HK-2 (cell line): ENCODE results near the gene C17orf100.
"Not testable (repeated sequence)": the region's sequence is repeated elsewhere in the genome, so short reads cannot be mapped to it uniquely, and the experiment has no call there.

Experiments used
- DNase-seq: peaks from one replicate; pipeline ENCODE4 v3.0.0-alpha.2; 2018; ENCODE audit not compliant: unreplicated experiment

The C17orf100 gene

GRCh38 chr17:6691958-6692357 is 40.4 kb downstream of the C17orf100 start:
- DNase-seq = not testable (repeated sequence)

GRCh38 chr17:6695051-6695450 is 43.5 kb downstream of the C17orf100 start:
- no peak for DNase-seq

GRCh38 chr17:6695565-6695964 is 44.0 kb downstream of the C17orf100 start:
- no peak for DNase-seq

GRCh38 chr17:6696906-6697305 is 45.3 kb downstream of the C17orf100 start:
- DNase-seq = no peak

- DNase-seq = no peak
Measured at GRCh38 chr17:6698004-6698403, 46.4 kb downstream of the C17orf100 start.

GRCh38 chr17:6699997-6700947 is 48.7 kb downstream of the C17orf100 start:
- no peak for DNase-seq

GRCh38 chr17:6700948-6701307 is 49.4 kb downstream of the C17orf100 start:
- no peak for DNase-seq

- no peak for DNase-seq
Measured at GRCh38 chr17:6701719-6702118, 50.2 kb downstream of the C17orf100 start.

- DNase-seq = no peak
Measured at GRCh38 chr17:6702567-6703215, 51.1 kb downstream of the C17orf100 start.
